ENCODE results near the gene DIP2C. TPM values are rescaled to one million over a fixed set of nuclear protein-coding genes. Genes with fewer than 3 reads are reported as not detected.

DIP2C gene
- total RNA-seq, 1 donor, result 19.9 TPM

DNA sequence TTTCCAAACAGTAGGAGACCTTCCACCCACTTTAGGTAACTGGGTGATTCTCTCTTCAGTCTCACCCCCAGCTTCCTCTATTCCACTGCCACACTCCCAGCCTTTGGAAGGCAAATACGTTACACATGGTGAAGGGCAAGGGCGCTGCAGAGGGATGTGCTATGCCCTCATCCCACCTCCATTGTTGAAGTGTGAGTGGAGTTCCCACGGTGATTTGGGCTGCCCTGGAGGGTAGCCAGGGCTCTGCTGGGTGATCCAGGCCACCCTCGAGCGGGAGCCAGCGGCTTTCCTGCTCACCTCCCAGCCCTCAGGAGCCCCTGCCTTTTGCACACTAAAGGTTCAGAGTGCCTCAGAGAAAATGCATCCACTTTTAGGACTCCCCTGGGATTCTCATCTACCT is 373.1 kb downstream of the DIP2C start:
- no peak for DNase-seq (ENCODE audit: low read depth)
- TF ChIP-seq, protein P1, sequence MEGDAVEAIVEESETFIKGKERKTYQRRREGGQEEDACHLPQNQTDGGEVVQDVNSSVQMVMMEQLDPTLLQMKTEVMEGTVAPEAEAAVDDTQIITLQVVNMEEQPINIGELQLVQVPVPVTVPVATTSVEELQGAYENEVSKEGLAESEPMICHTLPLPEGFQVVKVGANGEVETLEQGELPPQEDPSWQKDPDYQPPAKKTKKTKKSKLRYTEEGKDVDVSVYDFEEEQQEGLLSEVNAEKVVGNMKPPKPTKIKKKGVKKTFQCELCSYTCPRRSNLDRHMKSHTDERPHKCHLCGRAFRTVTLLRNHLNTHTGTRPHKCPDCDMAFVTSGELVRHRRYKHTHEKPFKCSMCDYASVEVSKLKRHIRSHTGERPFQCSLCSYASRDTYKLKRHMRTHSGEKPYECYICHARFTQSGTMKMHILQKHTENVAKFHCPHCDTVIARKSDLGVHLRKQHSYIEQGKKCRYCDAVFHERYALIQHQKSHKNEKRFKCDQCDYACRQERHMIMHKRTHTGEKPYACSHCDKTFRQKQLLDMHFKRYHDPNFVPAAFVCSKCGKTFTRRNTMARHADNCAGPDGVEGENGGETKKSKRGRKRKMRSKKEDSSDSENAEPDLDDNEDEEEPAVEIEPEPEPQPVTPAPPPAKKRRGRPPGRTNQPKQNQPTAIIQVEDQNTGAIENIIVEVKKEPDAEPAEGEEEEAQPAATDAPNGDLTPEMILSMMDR (IDR thresholded peaks at IDR 0.05; ENCODE audit: insufficient read depth, low read depth, low read length), result no peak
- H3K4me3 ChIP-seq (ENCODE audit: low read depth, low read length), result no peak overlapping the region

DNA sequence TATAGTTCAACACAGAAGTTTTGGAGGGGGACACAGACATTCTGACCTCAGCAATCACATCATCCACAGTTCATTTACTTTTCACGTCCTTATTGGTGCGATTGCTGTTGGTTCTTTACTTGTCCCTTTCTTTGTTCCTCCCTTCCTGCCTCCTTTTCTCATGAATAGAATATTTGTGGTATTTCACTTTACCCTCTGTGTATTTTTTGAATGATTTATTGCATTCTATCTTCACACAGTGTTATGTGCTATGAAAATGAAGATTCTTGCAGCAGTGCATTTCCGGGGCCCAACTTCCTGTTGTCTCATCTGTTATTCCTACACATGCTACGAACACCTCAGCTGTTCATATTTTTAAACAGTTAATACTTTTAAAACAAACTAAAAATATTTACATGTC is 374.6 kb downstream of the DIP2C start:
- TF ChIP-seq, protein P1 (IDR thresholded peaks at IDR 0.05; ENCODE audit: insufficient read depth, low read depth, low read length), result no peak
- peak; percentile 32 for DNase-seq (ENCODE audit: low read depth)
- no peak overlapping the region for H3K4me3 ChIP-seq (ENCODE audit: low read depth, low read length)

DNA sequence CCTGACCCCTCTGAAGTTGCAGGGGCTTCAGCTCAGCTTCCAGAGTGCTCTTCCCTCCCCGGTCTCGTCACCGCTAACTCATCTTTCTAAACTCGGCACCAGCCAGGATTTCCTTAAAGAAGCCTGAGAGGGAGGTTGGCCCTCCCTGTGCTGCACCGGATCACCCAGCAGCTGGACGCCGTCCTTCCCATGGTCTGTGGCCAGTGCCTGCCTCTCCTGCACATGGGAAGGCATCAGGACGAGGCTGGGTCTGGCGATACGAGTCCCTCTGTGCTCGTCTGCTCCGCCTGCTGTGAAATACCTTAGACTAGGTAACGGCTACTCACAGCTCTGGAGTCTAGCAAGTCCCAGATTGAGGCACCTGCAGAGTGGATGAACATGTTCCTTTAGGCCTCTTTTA is 375.1 kb downstream of the DIP2C start:
- H3K4me3 ChIP-seq (ENCODE audit: low read depth, low read length), result no peak overlapping the region
- TF ChIP-seq, protein P1 (IDR thresholded peaks at IDR 0.05; ENCODE audit: insufficient read depth, low read depth, low read length), result no peak
- no peak for DNase-seq (ENCODE audit: low read depth)

- TF ChIP-seq, protein P1 (IDR thresholded peaks at IDR 0.05; ENCODE audit: insufficient read depth, low read depth, low read length), result no peak
- no peak for DNase-seq (ENCODE audit: low read depth)
- no peak overlapping the region for H3K4me3 ChIP-seq (ENCODE audit: low read depth, low read length)
These were observed 377.4 kb downstream of the DIP2C start for GRCh38 chr10:311901-312665.

DNA sequence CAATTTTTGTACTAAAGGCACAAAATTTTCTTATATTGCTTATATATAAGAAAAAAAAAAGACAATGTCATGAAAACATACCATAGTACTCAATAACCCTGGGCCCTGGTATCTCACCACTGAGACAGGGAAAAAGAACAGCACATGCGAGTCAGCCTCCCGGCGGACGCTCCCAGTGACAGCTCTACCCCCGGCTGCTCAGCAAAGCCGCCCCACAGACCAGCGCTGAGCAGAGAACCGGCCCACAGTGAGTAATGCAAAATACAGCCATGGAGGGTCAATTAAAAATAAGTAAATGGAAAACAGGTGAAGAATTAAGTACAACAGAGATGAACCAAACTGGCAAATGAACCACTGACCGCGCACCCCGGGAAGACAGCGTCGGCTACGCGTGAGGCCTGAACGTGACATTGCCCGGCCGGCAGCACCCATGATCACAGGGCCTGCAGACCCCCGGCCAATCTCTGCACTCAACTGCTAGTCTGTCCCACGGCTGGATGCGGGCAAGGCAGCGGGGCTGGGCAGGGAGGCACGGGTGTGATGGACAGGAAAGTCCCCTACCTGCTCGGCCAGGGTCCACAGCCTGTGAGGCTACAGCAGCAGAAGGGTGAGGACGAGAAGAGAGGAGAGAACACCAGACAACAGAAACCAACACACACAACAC is 378.4 kb downstream of the DIP2C start:
- no peak overlapping the region for H3K4me3 ChIP-seq (ENCODE audit: low read depth, low read length)
- TF ChIP-seq, protein P1 (IDR thresholded peaks at IDR 0.05; ENCODE audit: insufficient read depth, low read depth, low read length), result no peak
- no peak for DNase-seq (ENCODE audit: low read depth)

DNA sequence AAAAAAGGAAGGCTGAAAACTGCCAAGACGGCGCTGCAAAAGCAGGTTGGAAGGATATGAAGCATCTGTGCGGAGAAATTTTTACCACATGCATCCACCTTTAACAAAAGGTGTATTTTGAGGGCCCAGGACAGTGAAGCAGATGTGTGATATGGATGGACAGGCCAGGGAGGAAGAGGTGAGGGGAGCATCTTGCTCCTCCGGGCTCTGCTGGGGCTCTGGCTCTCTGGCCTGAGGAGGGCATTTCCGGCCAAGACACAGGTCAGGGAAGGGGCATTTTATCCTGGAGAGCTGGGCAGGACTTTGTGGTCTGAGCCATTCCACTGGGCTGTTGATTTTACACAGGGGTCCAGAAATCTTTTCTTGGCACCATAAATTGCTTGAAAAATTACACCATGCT is 379.1 kb downstream of the DIP2C start:
- TF ChIP-seq, protein P1 (IDR thresholded peaks at IDR 0.05; ENCODE audit: insufficient read depth, low read depth, low read length), result no peak
- DNase-seq (ENCODE audit: low read depth), result no peak

More for the DNA sequence above, 379.1 kb downstream of the DIP2C start:
- no peak overlapping the region for H3K4me3 ChIP-seq (ENCODE audit: low read depth, low read length)
